Measurements from ENCODE around the gene LHPP.
"Not testable (repeated sequence)": the region's sequence is repeated elsewhere in the genome, so short reads cannot be mapped to it uniquely, and the experiment has no call there.

LHPP gene

DNA sequence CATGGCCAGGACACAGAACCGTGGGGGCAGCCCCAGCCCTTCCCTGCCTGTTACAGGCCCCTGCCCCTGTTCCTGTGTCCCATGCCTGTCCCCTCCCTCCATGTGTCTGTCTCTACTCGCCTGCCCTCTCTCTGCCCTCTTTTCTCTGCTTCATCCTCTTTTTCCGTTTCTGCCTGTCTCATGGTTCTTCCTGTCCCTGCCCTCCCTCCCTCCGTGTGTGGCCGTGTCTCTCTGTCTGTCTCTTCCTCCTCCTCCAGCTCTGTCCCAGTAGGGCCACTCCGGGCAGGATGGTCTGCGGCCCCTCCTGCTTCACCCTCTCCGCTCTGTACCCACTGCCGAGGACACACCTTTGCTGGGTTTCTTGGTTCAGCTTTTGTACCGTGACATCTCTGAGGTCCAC is 145.2 kb downstream of the LHPP start:
- DNase-seq (ENCODE audit: low read depth) = no peak

DNA sequence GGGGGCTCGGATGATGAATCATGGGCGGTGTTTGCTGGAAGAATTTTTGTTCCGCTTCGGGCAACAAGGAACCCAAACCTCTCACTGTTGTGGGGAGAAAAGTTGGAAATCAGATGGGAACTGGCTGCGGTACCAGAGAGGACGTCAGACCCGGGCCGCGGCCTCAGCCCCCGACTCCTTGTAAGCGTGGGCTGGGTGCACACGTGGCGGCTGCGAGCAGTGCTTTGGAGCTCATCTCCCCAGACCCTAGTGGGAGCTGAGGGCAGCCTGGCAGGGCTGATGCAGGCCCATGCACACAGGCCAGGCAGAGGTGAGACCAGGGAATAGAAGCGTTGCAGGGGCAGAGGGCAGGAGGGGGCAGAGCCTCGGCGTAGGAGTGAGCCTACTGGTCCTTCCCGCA is 146.1 kb downstream of the LHPP start:
- DNase-seq (ENCODE audit: low read depth) = no peak

GRCh38 chr10:124608093-124608721 is 146.6 kb downstream of the LHPP start:
- no peak for DNase-seq (ENCODE audit: low read depth)

DNA sequence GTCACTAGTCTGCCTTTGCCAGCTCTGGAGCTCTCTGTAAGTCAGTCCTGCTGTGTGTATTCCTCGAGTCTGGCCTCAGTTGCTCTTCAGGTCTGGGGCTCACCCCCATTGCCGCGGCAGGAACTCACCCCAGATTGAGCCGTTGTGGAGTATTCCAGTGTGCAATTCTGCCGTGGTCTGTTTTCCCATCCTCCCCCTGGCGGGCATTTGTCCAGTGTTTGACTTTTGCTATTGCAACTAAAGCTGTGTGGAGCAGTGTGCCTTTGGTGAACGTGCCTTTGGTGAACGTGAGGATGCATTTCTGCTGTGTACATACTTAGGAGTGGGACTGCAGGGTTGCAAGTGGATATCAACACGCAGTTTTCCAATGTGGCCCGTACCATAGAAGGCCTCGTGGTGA is 148.1 kb downstream of the LHPP start:
- DNase-seq (ENCODE audit: low read depth) = no peak

DNA sequence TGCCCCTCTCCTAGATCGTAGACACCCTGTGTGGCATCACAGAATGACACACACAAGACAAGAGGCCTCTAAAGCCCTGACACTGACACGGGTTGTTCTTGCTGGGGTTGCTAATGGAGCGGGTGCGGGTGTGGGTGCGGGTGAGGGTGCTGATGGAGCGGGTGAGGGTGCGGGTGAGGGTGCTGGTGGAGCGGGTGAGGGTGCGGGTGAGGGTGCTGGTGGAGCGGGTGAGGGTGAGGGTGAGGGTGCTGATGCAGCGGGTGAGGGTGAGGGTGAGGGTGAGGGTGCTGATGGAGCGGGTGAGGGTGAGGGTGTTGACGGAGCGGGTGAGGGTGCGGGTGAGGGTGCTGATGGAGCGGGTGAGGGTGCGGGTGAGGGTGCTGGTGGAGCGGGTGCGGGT is 148.6 kb downstream of the LHPP start:
- not testable (repeated sequence) for DNase-seq (ENCODE audit: low read depth)

DNA sequence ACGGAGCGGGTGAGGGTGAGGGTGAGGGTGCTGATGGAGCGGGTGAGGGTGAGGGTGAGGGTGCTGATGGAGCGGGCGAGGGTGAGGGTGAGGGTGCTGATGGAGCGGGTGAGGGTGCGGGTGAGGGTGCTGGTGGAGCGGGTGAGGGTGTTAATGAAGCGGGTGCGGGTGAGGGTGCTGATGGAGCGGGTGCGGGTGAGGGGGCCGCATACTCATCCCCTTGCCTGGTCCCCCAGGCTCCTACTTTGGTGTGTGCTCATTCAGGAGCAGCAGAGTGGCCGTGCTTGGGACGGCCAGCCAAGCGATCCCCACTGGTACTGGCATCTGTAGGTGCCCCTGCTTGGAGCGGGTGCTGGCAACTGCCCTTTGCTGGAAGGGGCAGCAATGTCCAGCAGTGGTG is 149.2 kb downstream of the LHPP start:
- DNase-seq (ENCODE audit: low read depth) = not testable (repeated sequence)

GRCh38 chr10:124611738-124612137 is 150.1 kb downstream of the LHPP start:
- DNase-seq (ENCODE audit: low read depth) = no peak

GRCh38 chr10:124612611-124613498 is 151.2 kb downstream of the LHPP start:
- DNase-seq (ENCODE audit: low read depth) = peak; percentile 76

DNA sequence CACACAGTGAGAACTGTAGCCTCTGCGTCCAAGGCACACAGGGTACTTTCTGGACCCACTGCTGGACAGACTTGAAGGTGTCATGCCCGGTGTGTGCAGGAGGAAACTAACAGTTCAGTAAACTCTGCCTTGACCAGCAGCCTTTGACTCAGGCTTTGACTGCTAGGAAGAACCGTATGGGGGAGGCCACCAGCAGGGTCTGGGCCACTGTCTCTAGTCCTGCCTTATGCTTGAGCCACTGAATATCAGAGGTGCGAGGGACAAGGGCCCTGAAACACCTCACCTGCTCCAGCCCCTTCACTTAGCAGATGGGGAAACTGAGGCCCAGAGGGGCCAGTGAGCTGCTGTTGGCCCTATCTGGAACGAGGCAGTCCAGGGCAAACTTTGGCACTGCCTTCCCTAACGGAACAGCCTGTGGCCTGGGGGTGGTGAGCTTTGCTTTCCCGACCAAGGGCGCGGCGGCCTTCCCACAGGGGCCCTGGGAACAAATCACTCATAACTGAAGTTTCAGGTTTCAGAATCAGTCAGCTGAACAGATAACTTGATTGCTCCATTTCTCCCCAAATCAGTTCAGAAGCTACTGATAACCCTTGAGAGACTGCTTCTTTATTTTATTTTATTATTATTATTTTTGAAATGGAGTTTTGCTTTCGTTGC is 152.5 kb downstream of the LHPP start:
- DNase-seq (ENCODE audit: low read depth) = no peak

- no peak for DNase-seq (ENCODE audit: low read depth)
Observed at GRCh38 chr10:124615259-124615658, 153.6 kb downstream of the LHPP start.

DNA sequence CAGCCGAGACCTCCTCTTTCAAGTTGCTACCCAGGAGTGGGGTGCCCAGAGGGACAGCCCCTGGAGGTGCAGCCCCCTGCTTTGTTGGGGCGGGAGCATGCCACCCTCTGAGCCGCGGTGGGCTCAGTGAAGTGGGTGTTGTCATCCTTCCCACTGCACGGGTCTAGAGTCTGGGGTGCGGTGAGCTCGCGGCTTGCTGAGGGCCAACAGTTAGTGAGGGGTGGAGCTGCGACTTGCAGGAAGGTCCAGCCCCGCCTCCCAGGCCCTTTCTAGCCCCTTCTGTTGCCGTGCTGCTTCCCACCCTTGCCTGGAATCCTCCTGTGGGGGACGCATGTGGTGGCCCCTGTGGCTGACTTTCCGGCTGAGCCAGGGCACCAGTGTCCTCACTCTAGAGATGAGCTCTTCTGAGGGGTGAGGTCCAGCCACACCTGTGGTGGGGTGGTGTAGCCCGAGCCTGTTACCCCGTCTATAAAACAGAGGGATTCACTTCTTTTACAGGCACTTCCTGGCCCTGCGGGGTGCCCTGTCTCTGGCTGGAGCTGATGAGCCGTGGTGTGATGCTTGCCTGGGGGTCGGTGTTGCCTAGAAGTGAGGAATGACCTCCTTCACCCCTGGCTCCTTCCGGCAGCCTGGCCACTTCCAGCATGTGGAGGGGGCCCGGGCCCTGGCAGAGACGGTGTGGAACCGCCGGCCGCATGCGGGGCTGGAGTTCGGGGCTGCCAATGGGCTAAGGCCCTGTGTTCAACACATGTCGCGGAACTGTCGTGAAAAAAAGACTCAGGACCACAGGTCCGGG is 154.6 kb downstream of the LHPP start:
- DNase-seq (ENCODE audit: low read depth) = no peak

GRCh38 chr10:124616836-124617130 is 155.2 kb downstream of the LHPP start:
- no peak for DNase-seq (ENCODE audit: low read depth)

- no peak for DNase-seq (ENCODE audit: low read depth)
Observed at GRCh38 chr10:124618470-124619073, 156.9 kb downstream of the LHPP start.

DNA sequence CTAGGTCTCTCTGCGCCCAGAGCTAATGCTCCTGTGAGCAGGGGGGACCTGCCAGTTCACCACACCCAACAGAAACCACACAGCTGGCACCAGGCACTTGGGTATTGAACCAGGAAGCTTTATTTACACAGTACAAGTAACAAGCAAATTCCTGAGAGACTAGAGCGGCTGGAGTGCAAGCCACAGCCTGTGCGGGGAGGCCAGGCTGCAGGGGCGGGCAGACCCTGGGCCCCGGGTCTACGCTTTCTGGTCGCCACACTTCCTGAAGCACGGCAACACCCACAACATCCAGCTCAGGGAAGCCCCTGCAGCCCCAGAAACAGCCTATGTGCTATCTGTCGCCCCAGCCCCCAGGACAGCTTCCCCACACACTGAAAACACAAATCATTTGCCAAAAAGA is 157.6 kb downstream of the LHPP start:
- DNase-seq (ENCODE audit: low read depth) = peak; percentile 28

DNA sequence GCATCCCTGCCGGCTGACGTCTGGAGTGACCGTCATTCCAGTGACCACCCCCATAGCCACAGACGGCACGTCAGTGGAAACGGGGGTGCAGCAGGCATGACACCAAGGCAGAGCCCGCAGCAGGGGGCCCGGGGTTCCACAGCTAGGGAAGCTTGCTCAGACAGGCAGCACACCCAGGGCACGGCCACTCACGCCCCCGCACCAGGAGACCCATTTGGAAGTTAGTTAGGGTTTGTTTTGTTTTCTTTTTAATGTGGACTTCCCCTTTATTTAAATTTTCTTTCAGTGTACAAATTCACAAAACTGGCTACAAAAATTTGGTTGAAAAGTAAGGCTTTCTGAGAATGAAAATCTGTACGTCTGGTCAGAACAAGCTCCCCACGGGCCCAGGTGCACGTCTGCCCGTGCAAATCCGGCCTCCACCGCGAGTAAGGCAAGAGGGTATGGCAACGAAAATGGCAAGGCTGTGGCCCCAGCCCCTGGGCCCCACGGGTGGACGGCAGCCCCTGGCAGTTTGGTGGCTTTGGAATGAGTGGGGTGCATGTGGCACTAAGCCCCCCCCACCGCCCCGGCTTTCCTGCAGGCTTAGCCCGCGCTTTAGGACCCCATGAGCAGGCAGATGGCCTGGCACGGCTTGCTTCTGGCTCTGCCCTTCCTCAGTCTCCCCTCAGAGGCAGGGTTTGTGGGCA is 158.3 kb downstream of the LHPP start:
- DNase-seq (ENCODE audit: low read depth) = no peak

DNA sequence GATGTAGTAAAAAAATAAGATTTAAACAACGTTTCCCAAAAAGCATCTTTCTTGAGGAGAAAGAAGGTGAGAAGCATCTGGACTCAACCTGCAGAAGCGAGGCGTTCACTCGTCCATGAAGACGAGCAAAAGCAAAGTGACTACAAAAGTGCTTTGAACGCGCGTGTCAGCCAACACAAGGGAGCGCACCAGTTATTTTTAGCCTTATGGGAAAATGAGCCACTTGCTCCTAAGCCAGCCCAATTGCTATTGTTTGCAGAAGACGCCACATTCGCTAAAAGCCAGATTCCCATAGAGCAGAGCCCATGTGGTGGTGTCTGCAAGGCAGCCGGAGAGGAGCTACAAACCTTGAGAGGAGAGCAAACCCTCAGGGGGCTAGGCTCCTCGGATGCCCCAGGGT is 160.0 kb downstream of the LHPP start:
- no peak for DNase-seq (ENCODE audit: low read depth)

GRCh38 chr10:124622158-124622557 is 160.5 kb downstream of the LHPP start:
- no peak for DNase-seq (ENCODE audit: low read depth)

GRCh38 chr10:124622866-124623536 is 161.4 kb downstream of the LHPP start:
- no peak for DNase-seq (ENCODE audit: low read depth)

DNA sequence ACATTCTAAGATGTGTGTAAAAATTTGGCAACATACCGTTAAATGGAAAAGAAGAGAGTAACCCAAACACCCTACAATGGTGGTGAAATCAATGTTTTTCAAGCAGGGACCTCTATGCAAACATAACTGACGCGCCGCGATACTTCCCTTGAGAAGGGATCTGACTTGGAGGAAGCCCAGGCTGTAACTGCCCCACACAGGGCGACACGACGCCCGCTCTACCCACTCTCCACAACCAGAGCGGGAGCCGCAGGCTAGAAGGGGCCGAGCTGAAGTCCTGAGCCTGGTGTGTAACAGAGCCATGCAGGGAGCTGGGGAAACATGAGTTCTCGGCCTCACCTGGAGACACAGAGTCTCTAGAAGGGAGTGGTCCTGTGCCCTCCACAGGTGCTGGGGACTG is 162.4 kb downstream of the LHPP start:
- DNase-seq (ENCODE audit: low read depth) = no peak

GRCh38 chr10:124624466-124624865 is 162.8 kb downstream of the LHPP start:
- DNase-seq (ENCODE audit: low read depth) = no peak

GRCh38 chr10:124624895-124625294 is 163.3 kb downstream of the LHPP start:
- no peak for DNase-seq (ENCODE audit: low read depth)

Data from iris pigment epithelial cell (primary cell).